NCI-H1048 (cell line): Measurements from ENCODE around the gene NLGN4X.

Experiments used
- DNase-seq: peaks from one replicate; lab custom pipeline; 2025; lab: John Stamatoyannopoulos, UW

NLGN4X gene

GRCh38 chrX:5867778-5868177, 360.9 kb downstream of the NLGN4X start:
- DNase-seq = no peak

DNA sequence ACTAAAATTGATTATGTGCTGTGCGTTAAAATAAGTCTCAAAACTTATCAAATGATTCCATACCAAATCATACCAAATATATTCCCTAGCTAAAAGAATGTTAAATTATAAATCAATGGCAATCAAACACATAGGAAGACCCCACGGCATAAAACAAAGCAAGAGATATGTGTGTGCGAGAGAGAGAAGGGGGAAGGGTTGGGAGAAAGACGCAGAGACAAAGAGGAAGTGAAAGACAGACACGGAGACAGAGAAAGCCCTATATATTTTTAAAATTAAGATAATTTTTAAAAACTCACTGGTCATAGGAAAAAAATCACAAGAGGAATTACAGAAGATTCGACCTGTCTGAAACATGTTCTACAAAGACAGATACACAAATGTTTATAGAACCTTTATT, 371.4 kb downstream of the NLGN4X start:
- DNase-seq = no peak

GRCh38 chrX:5852941-5853340, 375.7 kb downstream of the NLGN4X start:
- no peak for DNase-seq

DNA sequence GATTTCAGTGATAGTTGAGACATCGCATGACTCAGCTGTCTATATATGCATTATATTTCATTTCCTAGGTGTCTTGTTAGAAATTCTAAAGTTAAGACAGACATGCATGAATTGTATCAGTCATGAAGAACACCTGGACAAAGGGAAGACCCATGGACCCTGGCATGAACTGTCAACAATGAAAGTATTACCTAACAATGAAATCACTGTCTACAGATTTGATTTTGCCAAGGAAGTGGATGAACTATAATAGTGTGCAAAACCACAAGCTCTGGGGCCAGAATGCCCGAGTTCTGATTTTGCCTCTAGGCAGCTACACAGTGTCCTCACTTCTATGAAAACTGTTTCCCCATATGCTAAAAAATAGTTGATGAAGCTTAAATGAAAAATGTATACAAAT, 386.1 kb downstream of the NLGN4X start:
- DNase-seq = no peak
